ENCODE results near the gene KLK7. TPM values are rescaled to one million over a fixed set of nuclear protein-coding genes. Genes with fewer than 3 reads are reported as not detected.

KLK7 gene
- total and polyA plus RNA-seq, 4 donors = 0.16 to 0.72 (median 0.44) TPM

GRCh38 chr19:51014242-51014641 lies 30.5 kb upstream of the KLK7 start:
- Histone ChIP-seq H3K27ac (ENCODE audit: low read depth, low read length) (no peak overlapping the region), H3K27me3 (ENCODE audit: control insufficient read depth, insufficient read depth, low read length) (peaks cover 64% of the 10 kb centered on the region)
- WGBS (ENCODE audit: insufficient coverage) = 92% methylated on average over 5 of the region's 6 CpGs

GRCh38 chr19:51012661-51013190 lies 29.0 kb upstream of the KLK7 start:
- no peaks in the 10 kb centered on the region for H3K36me3 ChIP-seq (ENCODE audit: control insufficient read depth, insufficient read depth, low read length)
- peaks cover 11% of the 10 kb centered on the region for H3K4me1 ChIP-seq (ENCODE audit: control insufficient read depth, insufficient read depth, low read length)
- DNase-seq (ENCODE audit: low read depth in 4 of 6, low spot score in 6 of 6) = no peak
- H3K9me3 ChIP-seq (ENCODE audit: control insufficient read depth, insufficient read depth, low read length) = no peaks in the 10 kb centered on the region
- 76% methylated on average over 11 of the region's 12 CpGs for WGBS (ENCODE audit: insufficient coverage)
- H3K27ac ChIP-seq (ENCODE audit: low read depth, low read length) = no peak overlapping the region
- peaks cover 50% of the 10 kb centered on the region for H3K27me3 ChIP-seq (ENCODE audit: control insufficient read depth, insufficient read depth, low read length)
- H3K4me3 ChIP-seq (ENCODE audit: low read depth, low read length) = no peak overlapping the region

More at GRCh38 chr19:51014242-51014641, 30.5 kb upstream of the KLK7 start:
- no peak for DNase-seq (ENCODE audit: low read depth in 4 of 6, low spot score in 6 of 6)
- Histone ChIP-seq H3K36me3 (ENCODE audit: control insufficient read depth, insufficient read depth, low read length) (no peaks in the 10 kb centered on the region), H3K4me1 (ENCODE audit: control insufficient read depth, insufficient read depth, low read length) (peaks cover 19% of the 10 kb centered on the region), H3K4me3 (ENCODE audit: low read depth, low read length) (no peak overlapping the region), H3K9me3 (ENCODE audit: control insufficient read depth, insufficient read depth, low read length) (no peaks in the 10 kb centered on the region)

- Histone ChIP-seq H3K27me3 (ENCODE audit: control insufficient read depth, insufficient read depth, low read length) (peaks cover 38% of the 10 kb centered on the region), H3K36me3 (ENCODE audit: control insufficient read depth, insufficient read depth, low read length) (no peaks in the 10 kb centered on the region), H3K27ac (ENCODE audit: low read depth, low read length) (no peak overlapping the region), H3K9me3 (ENCODE audit: control insufficient read depth, insufficient read depth, low read length) (no peaks in the 10 kb centered on the region), H3K4me3 (ENCODE audit: low read depth, low read length) (no peak overlapping the region), H3K4me1 (ENCODE audit: control insufficient read depth, insufficient read depth, low read length) (no peaks in the 10 kb centered on the region)
- 49% methylated on average over 3 of the region's 4 CpGs for WGBS (ENCODE audit: insufficient coverage)
- DNase-seq (ENCODE audit: low read depth in 4 of 6, low spot score in 6 of 6) = no peak
These were observed 26.5 kb upstream of the KLK7 start for GRCh38 chr19:51010066-51010795.

GRCh38 chr19:51009061-51009891 lies 25.6 kb upstream of the KLK7 start:
- no peak overlapping the region for H3K4me3 ChIP-seq (ENCODE audit: low read depth, low read length)
- no peaks in the 10 kb centered on the region for H3K9me3 ChIP-seq (ENCODE audit: control insufficient read depth, insufficient read depth, low read length)
- H3K27me3 ChIP-seq (ENCODE audit: control insufficient read depth, insufficient read depth, low read length) = peaks cover 28% of the 10 kb centered on the region
- 77% methylated on average over 12 of the region's 19 CpGs for WGBS (ENCODE audit: insufficient coverage)
- no peak overlapping the region for H3K27ac ChIP-seq (ENCODE audit: low read depth, low read length)
- H3K36me3 ChIP-seq (ENCODE audit: control insufficient read depth, insufficient read depth, low read length) = no peaks in the 10 kb centered on the region
- no peak for DNase-seq (ENCODE audit: low read depth in 4 of 6, low spot score in 6 of 6)
- H3K4me1 ChIP-seq (ENCODE audit: control insufficient read depth, insufficient read depth, low read length) = no peaks in the 10 kb centered on the region

GRCh38 chr19:51007488-51007887 lies 23.8 kb upstream of the KLK7 start:
- H3K27me3 ChIP-seq (ENCODE audit: control insufficient read depth, insufficient read depth, low read length) = peaks cover 28% of the 10 kb centered on the region
- WGBS (ENCODE audit: insufficient coverage) = no CpG with 5 or more reads among the region's 3 CpGs
- no peaks in the 10 kb centered on the region for H3K9me3 ChIP-seq (ENCODE audit: control insufficient read depth, insufficient read depth, low read length)
- H3K27ac ChIP-seq (ENCODE audit: low read depth, low read length) = no peak overlapping the region
- peak in 1 of 6 donors; percentile 17 for DNase-seq (ENCODE audit: low read depth in 4 of 6, low spot score in 6 of 6)
- no peaks in the 10 kb centered on the region for H3K36me3 ChIP-seq (ENCODE audit: control insufficient read depth, insufficient read depth, low read length)
- no peak overlapping the region for H3K4me3 ChIP-seq (ENCODE audit: low read depth, low read length)
- peaks cover 2% of the 10 kb centered on the region for H3K4me1 ChIP-seq (ENCODE audit: control insufficient read depth, insufficient read depth, low read length)

- H3K27ac ChIP-seq (ENCODE audit: low read depth, low read length) = no peak overlapping the region
- H3K27me3 ChIP-seq (ENCODE audit: control insufficient read depth, insufficient read depth, low read length) = peaks cover 35% of the 10 kb centered on the region
- no peak overlapping the region for H3K4me3 ChIP-seq (ENCODE audit: low read depth, low read length)
- H3K4me1 ChIP-seq (ENCODE audit: control insufficient read depth, insufficient read depth, low read length) = peaks cover 3% of the 10 kb centered on the region
- no peaks in the 10 kb centered on the region for H3K36me3 ChIP-seq (ENCODE audit: control insufficient read depth, insufficient read depth, low read length)
- DNase-seq (ENCODE audit: low read depth in 4 of 6, low spot score in 6 of 6) = no peak
- H3K9me3 ChIP-seq (ENCODE audit: control insufficient read depth, insufficient read depth, low read length) = no peaks in the 10 kb centered on the region
- WGBS (ENCODE audit: insufficient coverage) = 60% methylated on average over 8 of the region's 8 CpGs
These were observed 22.7 kb upstream of the KLK7 start for GRCh38 chr19:51006406-51006805.

GRCh38 chr19:51005248-51005647 lies 21.5 kb upstream of the KLK7 start:
- Histone ChIP-seq H3K9me3 (ENCODE audit: control insufficient read depth, insufficient read depth, low read length) (no peaks in the 10 kb centered on the region), H3K4me1 (ENCODE audit: control insufficient read depth, insufficient read depth, low read length) (peaks cover 3% of the 10 kb centered on the region), H3K4me3 (ENCODE audit: low read depth, low read length) (no peak overlapping the region), H3K27ac (ENCODE audit: low read depth, low read length) (no peak overlapping the region), H3K27me3 (ENCODE audit: control insufficient read depth, insufficient read depth, low read length) (peaks cover 38% of the 10 kb centered on the region), H3K36me3 (ENCODE audit: control insufficient read depth, insufficient read depth, low read length) (no peaks in the 10 kb centered on the region)
- 100% methylated on average over 1 of the region's 1 CpG for WGBS (ENCODE audit: insufficient coverage)
- DNase-seq (ENCODE audit: low read depth in 4 of 6, low spot score in 6 of 6) = no peak

GRCh38 chr19:51003316-51003715 lies 19.6 kb upstream of the KLK7 start:
- 84% methylated on average over 7 of the region's 7 CpGs for WGBS (ENCODE audit: insufficient coverage)
- no peaks in the 10 kb centered on the region for H3K9me3 ChIP-seq (ENCODE audit: control insufficient read depth, insufficient read depth, low read length)
- no peaks in the 10 kb centered on the region for H3K36me3 ChIP-seq (ENCODE audit: control insufficient read depth, insufficient read depth, low read length)
- H3K4me1 ChIP-seq (ENCODE audit: control insufficient read depth, insufficient read depth, low read length) = peaks cover 3% of the 10 kb centered on the region
- no peak for DNase-seq (ENCODE audit: low read depth in 4 of 6, low spot score in 6 of 6)
- no peak overlapping the region for H3K27ac ChIP-seq (ENCODE audit: low read depth, low read length)
- peaks cover 35% of the 10 kb centered on the region for H3K27me3 ChIP-seq (ENCODE audit: control insufficient read depth, insufficient read depth, low read length)
- H3K4me3 ChIP-seq (ENCODE audit: low read depth, low read length) = no peak overlapping the region

- peak in 2 of 6 donors; percentile 14 to 29 for DNase-seq (ENCODE audit: low read depth in 4 of 6, low spot score in 6 of 6)
- 60% methylated on average over 42 of the region's 42 CpGs for WGBS (ENCODE audit: insufficient coverage)
- Histone ChIP-seq H3K4me3 (ENCODE audit: low read depth, low read length) (no peak overlapping the region), H3K4me1 (ENCODE audit: control insufficient read depth, insufficient read depth, low read length) (peaks cover 3% of the 10 kb centered on the region), H3K27ac (ENCODE audit: low read depth, low read length) (no peak overlapping the region), H3K9me3 (ENCODE audit: control insufficient read depth, insufficient read depth, low read length) (no peaks in the 10 kb centered on the region), H3K36me3 (ENCODE audit: control insufficient read depth, insufficient read depth, low read length) (no peaks in the 10 kb centered on the region), H3K27me3 (ENCODE audit: control insufficient read depth, insufficient read depth, low read length) (peaks cover 35% of the 10 kb centered on the region)
These were observed 19.0 kb upstream of the KLK7 start for GRCh38 chr19:51002542-51003311.

Data from spinal cord (tissue), 10 donors.